RWPE1 (cell line): ENCODE measurements around the gene DLL3.

Experiments used
- CTCF ChIA-PET: fragments of 350-600 bp; sonication (Branson Sonifier 250); formaldehyde crosslinking; extraction: SDS; loops from one replicate; lab custom pipeline; 2021; lab: Yijun Ruan, JAX
- POLR2A ChIA-PET: fragments of 400-600 bp; formaldehyde crosslinking; extraction: SDS; loops from one replicate; lab custom pipeline; 2020; ENCODE audit warnings: antibody characterized with exemption; ENCODE audit not compliant: low non-redundant PET; lab: Yijun Ruan, JAX
- DNase-seq: peaks from one replicate; pipeline ENCODE4 v3.0.0; 2012; ENCODE audit warnings: low spot score
- H3K27ac ChIP-seq: fragments of 450-650 bp; 2 replicates; pipeline ENCODE4 v1.5.1; 2017
- CTCF ChIP-seq: fragments of 450-650 bp; conservative IDR thresholded peaks from 2 replicates; pipeline ENCODE4 v1.5.1; 2017; ENCODE audit warnings: low read depth, mild to moderate bottlenecking

DLL3 gene

DNA sequence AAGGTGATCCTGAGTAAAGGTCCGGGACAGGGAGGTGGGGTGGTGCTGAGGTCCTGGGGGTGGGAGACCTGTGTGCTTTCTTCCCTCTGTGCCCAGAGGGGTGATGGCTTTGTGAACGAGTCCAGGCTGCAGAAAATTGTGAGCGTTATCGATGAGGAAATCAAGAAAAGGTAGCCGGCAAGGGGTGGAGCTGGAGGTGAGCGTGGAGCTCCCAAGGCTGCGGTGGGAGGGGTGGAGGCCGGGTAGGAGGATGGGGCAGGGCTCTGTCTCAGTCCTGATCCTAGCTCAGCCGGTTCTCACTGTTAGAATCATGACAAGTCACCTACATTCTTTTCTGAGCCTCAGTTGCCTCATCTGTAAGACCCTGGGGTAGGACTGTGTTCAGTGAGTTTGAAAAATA, 20.2 kb downstream of the DLL3 start:
- DNase-seq, result no peak
- no peak overlapping the region for H3K27ac ChIP-seq
- CTCF ChIA-PET, result interaction anchor here (1.4 kb wide), 1 partner anchor 14 kb away, joined by 5 read pairs; the partner anchor contains the start of gene EID2B
- POLR2A ChIA-PET, result no interaction called here
- no peak for TF ChIP-seq CTCF

DNA sequence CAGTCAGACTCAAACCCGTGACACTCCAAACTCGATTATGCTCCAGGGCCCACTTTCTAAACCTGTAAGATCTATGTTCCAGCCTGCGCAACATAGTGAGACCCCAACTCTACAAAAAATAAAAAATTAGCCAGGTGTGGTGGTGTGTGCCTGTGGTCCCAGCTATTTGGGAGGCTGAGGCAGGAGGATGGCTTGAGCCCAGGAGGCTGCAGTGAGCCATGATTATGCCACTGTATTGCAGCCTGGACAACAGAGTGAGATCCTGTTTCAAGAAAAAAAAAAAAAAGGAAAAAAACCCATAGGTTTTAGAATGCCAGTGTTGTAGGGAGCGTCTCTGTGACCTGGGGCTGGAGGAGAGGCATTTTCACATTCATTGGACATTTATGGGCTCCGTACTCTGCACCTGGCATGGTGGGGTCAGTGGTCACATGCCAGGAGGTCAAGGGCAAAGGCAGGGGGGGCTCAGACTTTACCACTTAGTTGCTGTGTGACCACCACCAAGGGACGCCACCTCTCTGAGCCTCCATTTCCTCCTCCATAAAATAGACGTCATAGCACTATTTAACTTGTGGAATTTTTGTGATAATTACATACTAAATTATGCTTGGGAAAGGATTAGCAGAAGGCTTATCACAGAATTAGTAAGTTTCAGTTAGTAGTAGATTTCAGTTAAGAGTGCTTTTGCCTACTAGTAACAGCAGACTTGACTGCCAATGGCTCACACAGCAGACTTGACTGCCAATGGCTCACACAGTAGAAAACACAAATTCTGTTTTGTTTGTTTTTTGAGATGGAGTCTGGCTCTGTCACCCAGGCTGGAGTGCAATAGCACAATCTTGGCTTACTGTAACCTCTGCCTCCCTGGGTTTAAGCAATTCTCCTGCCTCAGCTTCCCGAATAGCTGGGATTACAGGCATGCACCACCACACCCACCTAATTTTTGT, 22.1 kb downstream of the DLL3 start:
- no peak for TF ChIP-seq CTCF
- ChIA-PET POLR2A (no interaction called here), CTCF (interaction anchor here (1.4 kb wide), 1 partner anchor 12 kb away, joined by 5 read pairs; the partner anchor contains the start of gene EID2B)
- DNase-seq, result no peak
- H3K27ac ChIP-seq, result no peak overlapping the region

GRCh38 chr19:39524495-39524894, 25.7 kb downstream of the DLL3 start:
- H3K27ac ChIP-seq, result no peak overlapping the region
- no peak for TF ChIP-seq CTCF
- ChIA-PET POLR2A (interaction anchor here (1.4 kb wide), 1 partner anchor 89 kb away, joined by 4 read pairs; the partner anchor contains the start of gene RPS16), CTCF (interaction anchor here (0.7 to 2.0 kb wide), 4 partner anchors 8 to 1011 kb away, joined by 3 to 6 read pairs (median 4); partner anchors contain the start of gene EID2B)
- no peak for DNase-seq

DNA sequence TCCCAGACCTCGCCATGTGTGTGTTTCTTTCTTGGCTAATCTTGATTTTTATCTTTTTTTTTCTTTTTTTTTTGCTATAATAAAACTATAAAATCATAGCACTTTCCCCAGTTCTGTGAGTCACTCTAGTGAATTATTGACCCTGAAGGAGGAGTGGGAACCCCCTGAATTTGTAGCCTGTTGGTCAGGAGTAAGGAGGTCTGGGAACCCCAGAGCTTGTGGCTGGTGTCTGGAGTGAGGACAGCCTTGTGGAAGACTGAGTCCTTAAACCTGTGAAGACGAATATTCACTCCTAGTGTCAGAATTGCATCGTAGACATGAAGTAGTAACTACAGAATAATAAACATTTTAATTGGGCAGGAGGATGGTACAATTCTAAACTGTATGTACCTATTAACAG, 26.5 kb downstream of the DLL3 start:
- TF ChIP-seq CTCF, result no peak
- DNase-seq, result no peak
- ChIA-PET CTCF (interaction anchor here (0.8 to 2.0 kb wide), 3 partner anchors 7 to 84 kb away, joined by 3 to 6 read pairs (median 5); partner anchors contain the start of gene EID2B), POLR2A (interaction anchor here (1.4 kb wide), 1 partner anchor 89 kb away, joined by 4 read pairs; the partner anchor contains the start of gene RPS16)
- no peak overlapping the region for H3K27ac ChIP-seq

DNA sequence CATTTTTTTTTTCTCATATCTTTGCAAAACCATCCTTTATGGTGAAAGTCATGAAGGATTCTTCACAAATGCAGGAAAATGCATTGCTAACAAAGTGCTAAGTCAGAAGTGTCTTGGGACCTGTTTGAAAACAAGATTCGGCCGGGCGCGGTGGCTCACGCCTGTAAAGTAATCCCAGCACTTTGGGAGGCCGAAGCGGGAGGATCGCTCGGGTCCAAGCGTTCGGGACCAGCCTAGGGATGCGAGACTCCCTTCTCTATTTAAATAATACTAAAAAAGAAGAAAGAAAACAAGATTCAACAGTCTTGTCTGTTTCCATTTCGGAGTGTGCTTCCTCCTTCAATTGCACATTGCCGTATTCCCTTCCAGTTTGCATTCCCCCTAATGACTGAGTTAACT, 33.1 kb downstream of the DLL3 start:
- peak overlapping the region; percentile 79 for H3K27ac ChIP-seq
- no peak for DNase-seq
- no peak for TF ChIP-seq CTCF
- CTCF ChIA-PET, result interaction anchor here (0.6 to 2.9 kb wide), 10 partner anchors 7 to 720 kb away, joined by 3 to 13 read pairs (median 4); partner anchors contain the start of gene DLL3
- POLR2A ChIA-PET, result no interaction called here
